Measurements from ENCODE around the gene KCNG4.

Gene KCNG4

DNA sequence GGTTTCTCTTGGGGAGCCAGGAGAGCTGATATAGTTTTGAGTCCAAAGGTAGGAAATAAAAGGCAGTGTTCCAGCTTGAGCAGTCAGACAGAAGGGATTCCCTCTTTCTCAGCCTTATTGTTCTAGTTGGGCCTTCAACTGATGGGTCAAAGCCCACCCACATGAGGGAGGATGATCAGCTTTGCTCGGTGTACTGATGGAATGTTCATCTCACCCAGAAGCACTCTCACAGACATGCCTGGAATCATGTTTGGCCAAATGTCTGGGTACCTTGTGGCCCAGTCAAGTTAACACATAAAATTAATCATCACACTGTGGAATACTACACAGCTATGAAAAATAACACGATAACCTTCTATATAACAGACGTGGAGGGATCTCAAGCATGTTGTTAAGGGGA is 23.1 kb upstream of the KCNG4 start:
- no peak for DNase-seq

DNA sequence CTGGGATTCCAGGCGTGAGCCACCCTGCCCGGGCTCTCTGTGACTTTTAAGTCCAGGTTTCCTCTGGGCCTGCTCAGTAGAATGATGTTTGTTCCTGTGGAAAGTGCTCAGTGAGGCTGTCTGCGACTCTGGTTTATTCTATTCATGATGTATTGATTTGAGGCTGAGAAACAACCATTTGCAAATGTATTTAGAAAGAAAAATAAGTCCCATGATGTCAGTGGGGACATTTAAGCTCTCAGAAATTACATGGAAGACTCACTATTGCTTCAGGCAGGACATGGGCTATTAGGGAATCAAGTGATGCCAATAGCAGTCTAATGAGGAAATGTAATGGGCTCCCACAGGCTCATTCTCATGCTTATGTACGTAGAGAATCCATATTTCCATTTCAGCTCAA is 22.2 kb upstream of the KCNG4 start:
- no peak for DNase-seq

DNA sequence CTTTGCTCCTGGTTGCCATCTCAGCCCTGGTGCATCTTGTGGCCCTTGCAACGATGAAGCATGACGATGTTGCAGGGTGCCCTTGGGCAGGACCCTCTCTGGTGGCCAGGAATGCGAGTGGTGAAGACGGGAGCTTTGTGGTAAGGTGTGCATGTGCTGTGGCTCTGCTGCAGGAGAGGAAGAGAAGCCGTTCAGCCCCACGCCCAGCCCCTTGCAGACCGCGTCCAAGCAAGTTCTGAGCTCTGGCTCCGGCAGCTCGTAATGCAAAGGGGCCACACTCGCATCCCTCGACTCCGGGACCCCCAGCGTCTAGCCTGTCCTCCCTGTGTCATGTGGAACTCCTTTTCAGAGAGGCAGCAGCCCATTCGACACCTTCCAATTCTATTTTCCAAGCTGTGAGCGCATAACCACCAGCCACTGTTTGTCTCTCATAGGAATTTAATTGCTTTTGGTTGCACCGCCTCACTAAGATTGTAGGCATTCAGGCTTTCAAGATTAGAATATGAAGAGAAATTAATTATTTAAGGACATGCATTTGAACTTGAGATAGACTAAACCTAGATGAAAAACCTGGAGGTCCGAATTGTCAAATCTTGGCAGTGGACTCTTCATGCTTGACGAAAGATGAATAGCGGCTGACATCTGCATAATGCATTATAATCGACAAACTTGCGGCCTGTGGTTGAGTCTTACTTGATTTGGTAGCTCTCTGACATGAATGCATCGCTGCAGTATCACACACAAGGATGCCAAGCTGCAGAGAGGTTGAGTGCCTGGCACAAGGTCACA is 21.1 kb upstream of the KCNG4 start:
- no peak for DNase-seq

DNA sequence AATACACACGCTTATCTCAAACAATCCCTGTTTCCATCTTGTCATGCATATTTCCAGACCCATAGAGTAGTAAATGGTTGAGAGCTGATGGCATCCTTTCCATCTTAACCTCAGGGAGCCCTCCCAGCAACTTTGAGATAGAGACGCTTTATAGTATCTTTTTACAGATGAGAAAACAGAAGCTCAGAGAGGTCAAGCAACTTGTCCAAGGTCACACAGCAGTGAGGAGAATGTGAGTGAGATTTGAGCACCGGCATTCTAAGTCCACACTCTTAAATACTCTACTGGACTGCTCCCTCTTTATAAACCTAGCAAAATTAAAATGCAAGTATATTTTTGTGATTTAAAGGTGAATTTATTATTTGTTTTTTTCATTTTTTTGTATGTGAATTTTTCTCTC is 19.9 kb upstream of the KCNG4 start:
- no peak for DNase-seq

DNA sequence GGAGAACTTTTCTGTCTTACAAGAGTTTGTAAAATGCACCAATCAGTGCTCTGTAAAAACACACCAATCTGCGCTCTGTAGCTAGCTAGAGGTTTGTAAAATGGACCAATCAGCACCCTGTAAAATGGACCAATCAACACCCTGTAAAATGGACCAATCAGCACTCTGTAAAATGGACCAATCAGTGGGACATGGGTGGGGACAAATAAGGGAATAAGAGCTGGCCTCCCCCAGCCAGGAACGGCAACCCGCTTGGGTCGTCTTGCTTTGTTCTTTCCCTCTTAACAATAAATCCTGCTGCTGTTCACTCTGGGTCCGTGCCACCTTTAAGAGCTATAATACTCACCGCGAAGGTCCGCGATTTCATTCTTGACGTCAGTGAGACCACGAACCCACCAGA is 18.5 kb upstream of the KCNG4 start:
- DNase-seq = no peak

DNA sequence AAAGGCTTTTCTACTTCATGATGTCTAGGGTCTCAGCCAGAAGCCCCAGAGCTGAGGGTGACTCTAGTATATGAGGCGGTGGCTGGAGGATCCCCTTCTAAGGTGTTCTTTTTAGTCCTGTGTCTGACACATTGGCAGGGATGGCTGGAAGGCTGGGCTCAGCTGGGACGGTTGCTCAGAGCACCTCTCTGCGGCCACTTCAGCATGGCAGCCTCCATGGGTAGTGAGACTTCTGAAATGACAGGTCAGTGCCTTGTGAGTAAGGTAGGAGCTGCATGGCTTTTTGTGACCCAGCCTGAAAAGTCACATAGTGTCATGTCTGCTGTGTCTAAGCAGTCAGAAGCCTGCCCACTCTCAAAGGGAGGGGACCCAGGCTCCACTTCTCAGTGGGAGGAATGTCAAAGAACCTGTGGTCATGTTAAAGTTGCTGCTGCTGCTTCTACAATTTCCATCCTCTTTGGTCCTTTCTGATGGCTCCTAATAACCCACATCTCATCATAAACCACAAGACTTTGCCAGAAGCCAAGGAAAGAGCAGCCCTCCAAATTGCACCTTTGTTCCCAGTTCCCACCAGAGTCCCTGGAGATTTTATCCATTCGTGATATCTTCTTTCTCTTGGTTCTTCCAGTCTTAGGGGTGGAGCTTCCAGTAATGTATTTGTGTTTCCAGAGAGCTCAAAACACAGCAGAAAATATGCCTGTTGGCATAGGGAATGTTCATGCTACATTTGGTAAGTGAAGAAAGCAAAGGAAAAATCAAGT is 15.4 kb upstream of the KCNG4 start:
- DNase-seq = no peak

DNA sequence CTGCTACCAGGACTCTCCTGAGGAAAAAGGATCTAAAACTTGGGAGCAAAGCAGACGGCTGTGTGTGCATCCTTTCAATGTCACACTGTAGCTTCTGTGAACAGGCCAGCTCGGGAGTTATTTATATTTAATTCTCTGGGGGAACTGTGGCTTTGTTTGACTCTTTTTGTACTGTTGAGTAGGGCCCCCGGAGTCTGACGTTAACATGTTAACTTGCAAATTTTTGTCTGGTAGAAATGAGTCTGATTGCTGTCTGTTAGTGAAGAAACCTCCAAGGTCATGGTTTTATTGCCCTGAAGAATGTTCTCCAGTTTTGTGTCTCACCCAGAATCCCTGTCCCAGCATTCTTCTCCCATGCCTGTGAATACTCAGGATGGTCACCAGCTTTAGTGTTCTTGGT is 14.2 kb upstream of the KCNG4 start:
- no peak for DNase-seq

DNA sequence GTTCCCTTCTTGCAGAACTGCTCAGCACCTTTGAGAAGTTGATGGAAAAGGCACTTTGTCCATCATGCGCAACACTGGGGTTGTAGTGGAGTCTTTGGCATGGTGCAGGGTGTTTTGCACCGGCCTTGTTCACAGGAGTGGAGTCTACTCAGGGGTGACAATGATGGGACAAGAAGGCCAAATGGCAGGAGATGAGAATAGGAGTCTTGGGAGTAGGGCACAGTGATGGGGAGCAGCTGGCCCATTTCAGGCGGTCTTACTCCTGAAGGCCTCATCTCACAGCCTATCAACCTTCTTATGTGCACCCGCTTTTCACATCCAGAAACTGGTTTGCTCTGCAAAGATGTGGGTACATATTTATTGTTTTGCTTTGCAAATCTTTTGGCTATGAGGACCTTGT is 13.4 kb upstream of the KCNG4 start:
- DNase-seq = no peak

DNA sequence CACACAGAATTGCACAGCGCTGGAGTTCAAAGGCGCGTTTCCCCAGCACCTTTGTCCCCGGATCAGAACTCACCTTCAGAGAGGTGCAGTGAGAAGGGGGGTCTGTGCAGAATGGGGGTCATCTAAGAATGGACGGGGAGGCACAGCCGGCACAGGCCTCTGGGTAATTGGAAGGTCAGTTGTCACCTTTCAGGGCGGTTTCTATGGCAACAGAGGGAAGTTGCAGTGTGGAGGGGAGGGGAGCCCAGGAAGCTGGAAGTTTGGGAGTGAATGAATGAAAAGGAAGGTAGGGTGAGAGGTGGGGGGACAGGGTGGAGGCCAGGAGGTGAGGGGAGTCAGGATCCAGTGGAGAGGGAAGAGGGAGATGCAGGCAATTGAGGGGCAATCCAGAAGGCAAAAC is 12.4 kb upstream of the KCNG4 start:
- DNase-seq = no peak

DNA sequence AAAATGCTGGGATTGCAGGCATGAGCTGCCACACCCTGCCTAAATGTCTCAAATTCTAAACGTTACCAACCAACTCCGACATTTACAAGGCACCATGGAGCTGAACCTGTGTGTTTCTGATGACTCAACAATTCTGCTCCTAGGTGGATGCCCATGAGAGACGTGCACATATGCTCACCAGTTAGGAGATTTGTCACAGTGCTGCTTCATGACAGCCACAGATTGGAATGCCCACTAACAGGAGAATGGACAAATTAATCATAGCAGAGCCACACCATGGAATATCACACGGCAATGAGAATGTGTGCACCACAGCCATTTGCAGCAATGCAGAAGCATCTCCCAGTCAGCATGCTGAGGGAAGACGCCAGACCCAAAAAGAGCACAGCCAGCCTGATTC is 8.0 kb upstream of the KCNG4 start:
- DNase-seq = no peak

DNA sequence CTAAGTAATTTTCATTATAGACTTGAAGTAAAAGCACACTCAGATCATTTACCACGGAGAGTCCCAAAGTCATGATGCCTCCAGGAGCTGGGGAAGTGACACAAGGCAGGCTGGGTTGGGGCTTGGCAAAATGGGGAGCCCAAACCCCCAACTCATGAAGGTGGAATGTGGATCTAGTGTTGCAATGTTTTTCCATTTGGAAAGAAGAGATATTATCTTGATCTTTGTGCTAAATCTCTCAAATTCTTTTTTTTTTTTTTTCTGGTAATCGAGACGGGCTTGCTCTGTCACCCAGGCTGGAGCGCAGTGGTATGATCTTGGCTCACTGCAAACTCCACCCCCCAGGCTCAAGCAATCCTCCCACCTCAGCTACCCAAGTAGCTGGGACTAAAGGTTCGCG is 7.5 kb upstream of the KCNG4 start:
- no peak for DNase-seq

DNA sequence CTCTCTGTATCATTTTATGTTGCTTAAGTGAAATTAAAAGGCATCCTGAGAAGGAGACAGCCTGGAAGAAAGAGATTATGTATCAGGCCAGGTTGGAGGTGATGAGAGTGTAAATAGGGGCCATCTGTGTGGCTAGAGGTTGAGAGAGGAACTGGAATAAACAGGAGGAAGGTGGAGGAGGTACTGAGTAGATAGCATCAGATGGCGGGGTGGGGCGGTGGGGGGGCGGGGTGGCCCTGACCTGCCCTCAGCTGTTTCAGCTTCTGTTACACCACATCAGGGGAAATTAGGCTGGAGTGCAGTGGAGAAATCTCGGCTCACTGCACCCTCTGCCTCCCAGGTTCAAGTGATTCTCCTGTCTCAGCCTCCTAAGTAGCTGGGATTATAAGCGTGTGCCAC is 6.9 kb upstream of the KCNG4 start:
- DNase-seq = no peak

DNA sequence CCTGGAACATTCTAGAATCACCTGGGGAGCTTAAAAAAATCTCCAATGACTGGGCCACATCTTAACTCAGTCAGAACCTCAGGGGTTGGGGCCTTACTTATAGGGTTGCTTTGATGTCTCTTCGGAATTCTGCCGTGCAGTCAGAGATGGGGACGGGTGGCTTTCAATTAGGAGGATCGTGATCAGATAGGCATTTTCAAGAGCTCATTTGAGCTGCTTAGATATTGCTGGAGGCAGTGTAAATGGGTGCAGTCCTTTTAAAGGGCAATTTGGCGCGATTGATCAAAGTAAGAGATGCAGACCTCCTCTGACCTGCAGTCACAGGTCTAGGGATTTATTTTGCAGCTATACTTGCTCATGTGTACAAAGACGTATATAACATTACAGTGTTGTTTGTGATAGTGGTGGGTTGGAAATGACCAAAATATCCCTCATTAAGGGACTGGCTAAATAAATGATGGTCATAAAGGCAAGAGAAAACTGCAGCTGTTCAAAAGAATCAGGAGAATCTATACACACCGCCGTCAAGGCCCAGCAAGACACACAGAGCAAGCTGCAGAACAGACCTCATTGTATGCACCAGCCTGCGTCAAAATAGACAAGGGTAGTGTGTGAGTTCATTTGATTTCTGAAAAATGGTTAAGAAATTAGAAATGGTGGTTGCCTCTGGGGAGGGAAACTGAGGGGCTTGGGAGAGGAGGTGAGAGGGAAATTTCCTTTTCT is 6.3 kb upstream of the KCNG4 start:
- no peak for DNase-seq

DNA sequence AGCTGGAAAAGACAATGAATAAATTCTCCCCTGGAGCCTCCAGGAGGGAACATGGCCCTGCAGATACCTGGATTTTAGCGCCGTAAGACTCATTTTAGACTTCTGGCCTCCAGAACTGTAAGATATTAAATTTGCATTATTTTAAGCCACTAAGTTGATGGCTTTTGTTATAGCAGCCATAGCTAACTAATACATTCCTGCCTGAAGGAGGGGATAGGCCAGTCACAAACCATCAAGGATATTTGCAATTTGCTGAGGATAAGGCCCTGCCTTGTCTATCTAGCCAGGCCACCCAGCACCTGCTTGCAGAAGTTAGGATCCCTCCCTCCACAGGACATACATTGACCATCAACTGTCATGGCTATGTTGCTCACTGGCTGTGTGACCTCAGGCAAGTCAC is 4.9 kb upstream of the KCNG4 start:
- no peak for DNase-seq

DNA sequence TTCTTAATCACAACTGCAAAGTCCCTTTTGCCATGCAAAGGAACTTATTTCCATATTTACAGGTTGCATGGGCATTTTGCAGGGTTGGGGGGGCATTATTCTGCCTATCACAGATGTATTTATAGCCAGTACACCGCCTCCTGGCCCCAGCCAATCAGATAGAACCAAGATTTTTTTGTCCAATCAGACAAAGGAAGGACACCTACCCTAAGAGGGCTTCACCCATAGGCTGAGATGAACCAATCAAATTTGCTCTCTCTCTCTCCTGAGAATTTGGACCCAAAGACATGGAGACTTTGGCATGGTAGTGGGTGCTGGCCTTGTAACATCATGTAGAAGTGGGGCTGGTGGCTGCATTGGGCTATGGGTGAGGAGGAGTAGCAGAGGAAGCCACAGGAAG is 3.9 kb upstream of the KCNG4 start:
- DNase-seq = no peak

DNA sequence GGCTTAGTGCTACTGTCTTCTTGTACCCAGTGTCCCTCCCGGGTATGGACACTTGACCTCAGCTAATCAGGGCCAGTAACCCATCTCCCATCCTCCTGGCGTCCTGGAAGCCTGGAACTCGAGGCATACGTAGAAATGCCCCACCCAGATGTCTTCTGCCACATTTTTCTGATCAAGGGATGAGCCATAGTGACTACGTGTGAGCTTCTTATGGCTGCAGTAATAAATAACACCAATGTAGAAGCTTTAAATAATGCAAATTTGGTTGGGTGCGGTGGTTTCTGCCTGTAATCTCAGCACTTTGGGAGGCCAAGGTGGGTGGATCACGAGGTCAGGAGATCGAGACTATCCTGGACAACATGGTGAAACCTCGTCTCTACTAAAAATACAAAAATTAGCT is 3.0 kb upstream of the KCNG4 start:
- no peak for DNase-seq

DNA sequence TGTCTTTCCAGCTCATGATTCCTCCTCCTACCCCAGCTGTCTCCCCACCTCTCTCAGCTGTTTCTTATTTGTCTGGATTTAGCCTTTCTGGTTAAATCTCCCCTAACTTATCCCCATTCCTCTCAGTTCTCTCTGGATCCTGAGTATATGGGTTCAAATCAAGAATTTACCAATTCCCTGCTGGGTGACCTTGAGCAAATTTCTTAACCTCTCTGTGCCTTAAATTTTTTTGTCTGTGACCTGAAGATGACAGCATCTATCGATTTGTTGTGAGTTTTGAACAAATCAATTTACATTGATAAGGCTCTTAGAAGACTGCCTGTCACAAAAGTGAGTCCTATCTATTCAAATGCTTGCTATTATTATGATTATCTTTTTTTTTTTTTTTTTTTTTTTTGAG is 2.0 kb upstream of the KCNG4 start:
- DNase-seq = no peak

DNA sequence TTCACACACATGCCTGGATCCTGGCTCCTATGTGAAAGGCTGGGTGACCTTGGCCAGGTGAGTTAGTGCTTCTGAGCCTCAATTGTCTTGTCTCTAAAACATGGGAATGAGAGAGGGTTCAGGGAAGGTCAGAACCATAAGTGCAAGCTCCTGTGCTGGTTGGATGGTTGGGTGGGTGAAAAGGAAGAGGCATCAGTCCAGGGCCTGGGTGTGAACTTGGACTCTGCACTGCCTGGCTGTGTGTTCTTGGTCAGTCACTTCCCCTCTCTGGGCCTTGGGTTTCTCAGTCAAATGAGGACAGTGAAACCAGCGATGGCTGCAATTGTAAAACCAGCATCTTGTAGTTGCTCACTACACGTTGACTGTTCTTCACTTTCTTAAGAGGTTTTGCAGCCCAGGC is 643 bp upstream of the KCNG4 start:
- DNase-seq = no peak

DNA sequence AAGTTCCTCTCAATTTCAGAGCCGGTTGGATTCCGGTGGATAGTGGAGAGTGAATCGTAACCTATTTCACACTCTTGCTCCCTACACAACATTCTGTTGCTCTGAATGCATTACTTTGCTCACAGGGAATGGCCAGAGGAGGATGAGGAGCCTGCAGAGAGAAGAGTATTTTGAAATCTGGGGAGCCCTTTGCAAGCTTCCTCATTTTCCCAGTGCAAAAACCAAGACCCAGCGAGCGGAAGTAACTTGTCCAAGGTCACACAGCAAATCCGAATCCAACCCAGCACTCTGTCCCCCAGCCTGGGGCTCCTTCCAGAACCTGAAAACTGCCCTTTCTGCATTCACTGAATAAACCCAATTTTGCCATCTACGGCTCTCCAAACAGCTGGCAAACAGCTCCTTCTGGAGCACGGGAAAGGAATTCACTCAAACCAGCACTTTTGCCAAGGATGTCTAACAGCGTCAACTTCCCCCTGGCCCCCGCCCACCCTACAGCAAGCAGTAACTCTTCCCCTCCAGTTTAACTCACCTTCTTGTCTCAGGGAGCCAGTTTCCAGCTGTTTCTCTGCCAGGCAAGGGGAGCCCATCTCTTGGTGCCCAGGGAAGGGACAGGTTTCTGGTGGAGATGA is 557 bp downstream of the KCNG4 start:
- DNase-seq = no peak

DNA sequence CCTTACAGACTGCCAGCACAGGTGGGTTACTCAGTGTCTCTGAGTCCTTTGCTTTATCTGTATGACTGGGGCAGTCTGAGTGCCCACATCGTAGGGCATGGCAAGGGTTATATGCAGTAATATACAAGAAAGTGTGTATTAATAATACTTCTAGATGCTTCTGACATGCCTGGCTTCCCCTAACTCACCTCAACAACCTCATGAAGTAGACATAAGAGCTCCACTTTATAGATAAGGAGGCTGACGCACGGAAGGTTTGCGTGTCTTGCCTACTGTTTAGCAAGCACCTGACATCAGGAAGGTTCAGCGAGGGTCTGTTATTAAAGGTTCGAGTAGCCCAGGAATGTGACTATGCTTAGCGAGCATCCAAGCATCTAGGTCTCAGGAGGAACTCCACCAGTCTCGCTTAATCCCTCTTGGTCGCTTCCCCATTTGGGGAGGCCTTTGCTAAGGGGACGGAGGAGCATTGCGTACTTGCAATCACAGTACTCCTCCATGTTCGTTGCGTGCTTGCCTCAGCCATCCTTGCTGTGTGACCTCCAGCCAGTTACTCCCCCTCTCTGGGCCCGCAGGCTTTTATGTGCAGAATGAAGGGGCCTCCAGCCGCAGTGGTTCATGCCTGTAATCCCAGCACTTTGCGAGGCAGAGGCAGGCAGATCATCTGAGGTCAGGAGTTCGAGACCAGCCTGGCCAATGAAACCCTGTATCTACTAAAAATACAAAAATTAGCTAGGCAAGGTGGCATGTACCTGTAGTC is 1.6 kb downstream of the KCNG4 start:
- no peak for DNase-seq

DNA sequence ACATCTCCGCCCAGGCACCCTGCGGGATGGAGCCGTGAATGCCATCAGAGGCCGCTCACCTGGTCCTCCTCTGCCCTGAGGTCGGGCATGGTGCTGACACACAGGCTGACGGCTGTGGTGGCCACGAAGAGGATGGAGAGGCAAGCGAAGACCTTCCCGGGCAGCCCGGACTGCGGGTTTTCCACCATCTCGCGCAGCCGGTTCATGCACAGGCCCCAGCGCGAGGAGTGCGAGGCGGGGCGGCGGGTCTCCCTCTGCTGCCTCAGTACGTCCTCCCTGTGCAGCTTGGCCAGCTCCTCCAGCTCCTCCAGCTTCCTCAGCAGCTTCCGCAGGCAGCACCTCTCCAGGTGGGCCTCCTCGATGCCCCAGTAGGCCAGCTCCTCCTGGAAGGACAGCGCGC is 3.1 kb downstream of the KCNG4 start:
- DNase-seq = no peak

DNA sequence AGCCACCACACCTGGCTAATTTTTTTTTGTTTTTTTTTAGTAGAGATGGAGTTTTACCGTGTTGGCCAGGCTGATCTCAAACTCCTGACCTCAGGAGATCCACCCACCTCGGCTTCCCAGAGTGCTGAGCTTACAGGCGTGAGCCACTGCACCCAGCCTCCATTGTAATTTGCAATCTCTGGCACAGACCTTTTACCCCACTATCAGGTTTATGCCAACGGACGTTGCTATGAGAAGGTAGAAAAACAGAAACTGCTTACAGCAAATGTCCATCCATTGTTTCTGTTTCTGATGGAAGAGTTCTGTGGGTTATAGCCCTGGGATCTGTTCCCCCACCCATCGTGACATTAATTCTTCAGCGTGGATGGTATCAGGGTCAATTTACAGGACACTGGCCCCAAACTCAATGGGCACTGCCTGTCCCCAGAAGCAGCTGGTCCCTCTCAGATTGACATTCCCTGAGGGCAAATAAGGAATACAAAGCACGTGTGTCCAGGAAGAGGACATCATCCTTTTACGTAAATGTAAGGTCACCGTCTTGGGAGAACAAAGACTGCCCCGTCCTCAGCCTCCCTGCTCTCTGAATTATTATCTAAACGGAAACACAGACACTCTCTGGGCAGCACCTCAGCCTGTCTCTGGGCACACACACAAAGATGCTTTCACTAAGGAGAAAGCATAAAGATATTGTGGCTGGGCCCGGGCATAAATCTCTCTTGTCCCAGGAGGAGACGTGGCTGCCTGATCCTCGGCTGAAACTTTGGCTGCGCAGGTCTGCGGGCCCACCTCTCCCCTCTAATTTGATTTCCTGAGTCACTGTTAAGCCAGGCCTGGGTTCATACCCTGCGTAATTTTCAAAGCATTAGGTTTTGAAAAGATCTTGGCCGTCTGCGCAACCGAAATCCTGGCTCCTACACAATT is 5.2 kb downstream of the KCNG4 start:
- no peak for DNase-seq

Data from T-helper 1 cell (primary cell).